ENCODE results near the gene CORO7.

CORO7 gene

GRCh38 chr16:4452674-4453073 is 36.3 kb upstream of the CORO7 start:
- 97% methylated on average over 4 of the region's 5 CpGs for WGBS
- Histone ChIP-seq H2BK12ac (ENCODE audit: low read length in 2 of 2) (no peak overlapping the region), H3K4me1 (ENCODE audit: control insufficient read depth, insufficient read depth, low read depth, low read length) (no peaks in the 10 kb centered on the region), H3K23ac (ENCODE audit: low read length in 2 of 2) (no peak overlapping the region), H2BK5ac (ENCODE audit: low read depth, low read length, poor library complexity, severe bottlenecking) (no peak overlapping the region), H2AK5ac (ENCODE audit: low read length, severe bottlenecking) (no peak overlapping the region), H4K8ac (ENCODE audit: low read length) (no peak overlapping the region), H3K79me1 (replicated peaks; ENCODE audit: low read length, poor library complexity, severe bottlenecking) (peaks cover 39% of the 10 kb centered on the region), H3K9me3 (ENCODE audit: control insufficient read depth, low read length) (no peaks in the 10 kb centered on the region), H2AFZ (ENCODE audit: low read depth, low read length) (no peak overlapping the region), H2BK120ac (ENCODE audit: low read depth, low read length) (no peak overlapping the region), H3K27me3 (ENCODE audit: control insufficient read depth in 1 of 2, insufficient read depth in 1 of 2, low read length in 2 of 2) (no peaks in the 10 kb centered on the region), H3K4me2 (ENCODE audit: low read length, poor library complexity, severe bottlenecking) (no peak overlapping the region), H3K18ac (ENCODE audit: low read depth in 1 of 2, low read length in 2 of 2) (no peak overlapping the region), H3K27ac (ENCODE audit: low read length, poor library complexity, severe bottlenecking) (no peak overlapping the region), H3K14ac (ENCODE audit: low read length in 2 of 2) (no peak overlapping the region), H3K36me3 (ENCODE audit: control insufficient read depth in 1 of 2, insufficient read depth in 2 of 2, low read depth in 1 of 2, low read length in 2 of 2) (peaks cover 83 to 87% of the 10 kb centered on the region in 2 experiments), H3K9ac (ENCODE audit: low read length) (no peak overlapping the region), H3K4me3 (ENCODE audit: insufficient read depth in 1 of 2, low read depth in 1 of 2, low read length in 2 of 2) (no peak overlapping the region), H2BK15ac (ENCODE audit: low read depth, poor library complexity, severe bottlenecking) (no peak overlapping the region), H3K4ac (ENCODE audit: low read depth in 1 of 2, low read length in 2 of 2) (no peak overlapping the region), H4K91ac (ENCODE audit: low read length) (no peak overlapping the region)
- no peak for DNase-seq

GRCh38 chr16:4450931-4451519 is 34.6 kb upstream of the CORO7 start:
- no peak overlapping the region for H2AK5ac ChIP-seq (ENCODE audit: low read length, severe bottlenecking)
- no peaks in the 10 kb centered on the region for H3K4me1 ChIP-seq (ENCODE audit: control insufficient read depth, insufficient read depth, low read depth, low read length)
- H3K36me3 ChIP-seq (ENCODE audit: control insufficient read depth in 1 of 2, insufficient read depth in 2 of 2, low read depth in 1 of 2, low read length in 2 of 2) = peaks cover 84 to 86% of the 10 kb centered on the region in 2 experiments
- no peak overlapping the region for H3K4me3 ChIP-seq (ENCODE audit: insufficient read depth in 1 of 2, low read depth in 1 of 2, low read length in 2 of 2)
- 90% methylated on average over 14 of the region's 14 CpGs for WGBS
- no peak overlapping the region for H3K9ac ChIP-seq (ENCODE audit: low read length)
- no peak overlapping the region for H4K91ac ChIP-seq (ENCODE audit: low read length)
- peaks cover 35% of the 10 kb centered on the region for H3K79me1 ChIP-seq (replicated peaks; ENCODE audit: low read length, poor library complexity, severe bottlenecking)
- H3K18ac ChIP-seq (ENCODE audit: low read depth in 1 of 2, low read length in 2 of 2) = no peak overlapping the region
- no peak for DNase-seq
- H3K4ac ChIP-seq (ENCODE audit: low read depth in 1 of 2, low read length in 2 of 2) = no peak overlapping the region
- no peak overlapping the region for H2BK15ac ChIP-seq (ENCODE audit: low read depth, poor library complexity, severe bottlenecking)
- no peak overlapping the region for H3K27ac ChIP-seq (ENCODE audit: low read length, poor library complexity, severe bottlenecking)
- H3K9me3 ChIP-seq (ENCODE audit: control insufficient read depth, low read length) = no peaks in the 10 kb centered on the region
- H4K8ac ChIP-seq (ENCODE audit: low read length) = no peak overlapping the region
- H2BK12ac ChIP-seq (ENCODE audit: low read length in 2 of 2) = no peak overlapping the region
- H2BK120ac ChIP-seq (ENCODE audit: low read depth, low read length) = no peak overlapping the region
- no peak overlapping the region for H2AFZ ChIP-seq (ENCODE audit: low read depth, low read length)
- H3K23ac ChIP-seq (ENCODE audit: low read length in 2 of 2) = no peak overlapping the region
- no peak overlapping the region for H3K14ac ChIP-seq (ENCODE audit: low read length in 2 of 2)
- no peaks in the 10 kb centered on the region for H3K27me3 ChIP-seq (ENCODE audit: control insufficient read depth in 1 of 2, insufficient read depth in 1 of 2, low read length in 2 of 2)
- H3K4me2 ChIP-seq (ENCODE audit: low read length, poor library complexity, severe bottlenecking) = no peak overlapping the region
- H2BK5ac ChIP-seq (ENCODE audit: low read depth, low read length, poor library complexity, severe bottlenecking) = no peak overlapping the region

- H4K8ac ChIP-seq (ENCODE audit: low read length) = no peak overlapping the region
- no peak overlapping the region for H3K9ac ChIP-seq (ENCODE audit: low read length)
- H3K23ac ChIP-seq (ENCODE audit: low read length in 2 of 2) = no peak overlapping the region
- no peak overlapping the region for H2BK15ac ChIP-seq (ENCODE audit: low read depth, poor library complexity, severe bottlenecking)
- H2AK5ac ChIP-seq (ENCODE audit: low read length, severe bottlenecking) = no peak overlapping the region
- H3K4me3 ChIP-seq (ENCODE audit: insufficient read depth in 1 of 2, low read depth in 1 of 2, low read length in 2 of 2) = no peak overlapping the region
- no peak overlapping the region for H2BK12ac ChIP-seq (ENCODE audit: low read length in 2 of 2)
- peaks cover 32% of the 10 kb centered on the region for H3K79me1 ChIP-seq (replicated peaks; ENCODE audit: low read length, poor library complexity, severe bottlenecking)
- H3K4me2 ChIP-seq (ENCODE audit: low read length, poor library complexity, severe bottlenecking) = no peak overlapping the region
- no peaks in the 10 kb centered on the region for H3K27me3 ChIP-seq (ENCODE audit: control insufficient read depth in 1 of 2, insufficient read depth in 1 of 2, low read length in 2 of 2)
- no peak for DNase-seq
- H3K9me3 ChIP-seq (ENCODE audit: control insufficient read depth, low read length) = no peaks in the 10 kb centered on the region
- no peaks in the 10 kb centered on the region for H3K4me1 ChIP-seq (ENCODE audit: control insufficient read depth, insufficient read depth, low read depth, low read length)
- WGBS = 98% methylated on average over 14 of the region's 14 CpGs
- H3K4ac ChIP-seq (ENCODE audit: low read depth in 1 of 2, low read length in 2 of 2) = no peak overlapping the region
- peaks cover 85 to 86% of the 10 kb centered on the region in 2 experiments for H3K36me3 ChIP-seq (ENCODE audit: control insufficient read depth in 1 of 2, insufficient read depth in 2 of 2, low read depth in 1 of 2, low read length in 2 of 2)
- H2AFZ ChIP-seq (ENCODE audit: low read depth, low read length) = no peak overlapping the region
- no peak overlapping the region for H2BK5ac ChIP-seq (ENCODE audit: low read depth, low read length, poor library complexity, severe bottlenecking)
- H4K91ac ChIP-seq (ENCODE audit: low read length) = no peak overlapping the region
- H3K27ac ChIP-seq (ENCODE audit: low read length, poor library complexity, severe bottlenecking) = no peak overlapping the region
- no peak overlapping the region for H3K18ac ChIP-seq (ENCODE audit: low read depth in 1 of 2, low read length in 2 of 2)
- H3K14ac ChIP-seq (ENCODE audit: low read length in 2 of 2) = no peak overlapping the region
- H2BK120ac ChIP-seq (ENCODE audit: low read depth, low read length) = no peak overlapping the region
These were observed 34.0 kb upstream of the CORO7 start for GRCh38 chr16:4450430-4450829.

GRCh38 chr16:4443986-4444385 is 27.6 kb upstream of the CORO7 start:
- peaks cover 22% of the 10 kb centered on the region for H3K79me1 ChIP-seq (replicated peaks; ENCODE audit: low read length, poor library complexity, severe bottlenecking)
- H3K23ac ChIP-seq (ENCODE audit: low read length in 2 of 2) = no peak overlapping the region
- H2AFZ ChIP-seq (ENCODE audit: low read depth, low read length) = no peak overlapping the region
- no peak overlapping the region for H2BK12ac ChIP-seq (ENCODE audit: low read length in 2 of 2)
- DNase-seq = no peak
- H2AK5ac ChIP-seq (ENCODE audit: low read length, severe bottlenecking) = no peak overlapping the region
- H3K36me3 ChIP-seq (ENCODE audit: control insufficient read depth in 1 of 2, insufficient read depth in 2 of 2, low read depth in 1 of 2, low read length in 2 of 2) = peaks cover 79 to 88% of the 10 kb centered on the region in 2 experiments
- no peak overlapping the region for H2BK15ac ChIP-seq (ENCODE audit: low read depth, poor library complexity, severe bottlenecking)
- H3K4me1 ChIP-seq (ENCODE audit: control insufficient read depth, insufficient read depth, low read depth, low read length) = no peaks in the 10 kb centered on the region
- no peak overlapping the region for H3K4me3 ChIP-seq (ENCODE audit: insufficient read depth in 1 of 2, low read depth in 1 of 2, low read length in 2 of 2)
- no peak overlapping the region for H2BK120ac ChIP-seq (ENCODE audit: low read depth, low read length)
- H3K4ac ChIP-seq (ENCODE audit: low read depth in 1 of 2, low read length in 2 of 2) = no peak overlapping the region
- H4K8ac ChIP-seq (ENCODE audit: low read length) = no peak overlapping the region
- no peak overlapping the region for H3K9ac ChIP-seq (ENCODE audit: low read length)
- H3K27ac ChIP-seq (ENCODE audit: low read length, poor library complexity, severe bottlenecking) = no peak overlapping the region
- no peak overlapping the region for H3K4me2 ChIP-seq (ENCODE audit: low read length, poor library complexity, severe bottlenecking)
- H3K18ac ChIP-seq (ENCODE audit: low read depth in 1 of 2, low read length in 2 of 2) = no peak overlapping the region
- WGBS = 98% methylated on average over 3 of the region's 4 CpGs
- no peak overlapping the region for H2BK5ac ChIP-seq (ENCODE audit: low read depth, low read length, poor library complexity, severe bottlenecking)
- H4K91ac ChIP-seq (ENCODE audit: low read length) = no peak overlapping the region
- no peaks in the 10 kb centered on the region for H3K9me3 ChIP-seq (ENCODE audit: control insufficient read depth, low read length)
- H3K27me3 ChIP-seq (ENCODE audit: control insufficient read depth in 1 of 2, insufficient read depth in 1 of 2, low read length in 2 of 2) = no peaks in the 10 kb centered on the region
- no peak overlapping the region for H3K14ac ChIP-seq (ENCODE audit: low read length in 2 of 2)

All from mesenchymal stem cell (in vitro differentiated cells and primary cell).